ENCODE results near the gene OR1A1.

Gene OR1A1

DNA sequence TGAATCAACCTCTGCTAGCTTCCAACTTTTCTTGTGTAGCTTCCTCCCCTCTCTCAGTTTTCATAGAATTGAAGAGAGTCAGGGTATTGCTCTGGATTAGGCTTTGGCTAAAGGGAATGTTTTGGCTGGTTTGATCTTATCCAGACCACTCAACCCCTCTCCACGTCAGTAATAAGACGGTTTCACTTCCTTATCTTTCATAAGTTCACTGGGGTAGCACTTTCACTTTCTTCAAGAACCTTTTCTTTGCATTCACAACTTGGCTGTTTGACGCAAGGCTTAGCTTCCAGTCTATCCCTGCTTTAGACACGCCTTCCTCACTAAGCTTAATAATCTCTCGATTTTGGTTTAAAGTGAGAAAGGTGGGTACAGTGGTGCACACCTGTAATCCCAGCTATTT, 39.9 kb upstream of the OR1A1 start (continued):
- TF ChIP-seq, protein P1, sequence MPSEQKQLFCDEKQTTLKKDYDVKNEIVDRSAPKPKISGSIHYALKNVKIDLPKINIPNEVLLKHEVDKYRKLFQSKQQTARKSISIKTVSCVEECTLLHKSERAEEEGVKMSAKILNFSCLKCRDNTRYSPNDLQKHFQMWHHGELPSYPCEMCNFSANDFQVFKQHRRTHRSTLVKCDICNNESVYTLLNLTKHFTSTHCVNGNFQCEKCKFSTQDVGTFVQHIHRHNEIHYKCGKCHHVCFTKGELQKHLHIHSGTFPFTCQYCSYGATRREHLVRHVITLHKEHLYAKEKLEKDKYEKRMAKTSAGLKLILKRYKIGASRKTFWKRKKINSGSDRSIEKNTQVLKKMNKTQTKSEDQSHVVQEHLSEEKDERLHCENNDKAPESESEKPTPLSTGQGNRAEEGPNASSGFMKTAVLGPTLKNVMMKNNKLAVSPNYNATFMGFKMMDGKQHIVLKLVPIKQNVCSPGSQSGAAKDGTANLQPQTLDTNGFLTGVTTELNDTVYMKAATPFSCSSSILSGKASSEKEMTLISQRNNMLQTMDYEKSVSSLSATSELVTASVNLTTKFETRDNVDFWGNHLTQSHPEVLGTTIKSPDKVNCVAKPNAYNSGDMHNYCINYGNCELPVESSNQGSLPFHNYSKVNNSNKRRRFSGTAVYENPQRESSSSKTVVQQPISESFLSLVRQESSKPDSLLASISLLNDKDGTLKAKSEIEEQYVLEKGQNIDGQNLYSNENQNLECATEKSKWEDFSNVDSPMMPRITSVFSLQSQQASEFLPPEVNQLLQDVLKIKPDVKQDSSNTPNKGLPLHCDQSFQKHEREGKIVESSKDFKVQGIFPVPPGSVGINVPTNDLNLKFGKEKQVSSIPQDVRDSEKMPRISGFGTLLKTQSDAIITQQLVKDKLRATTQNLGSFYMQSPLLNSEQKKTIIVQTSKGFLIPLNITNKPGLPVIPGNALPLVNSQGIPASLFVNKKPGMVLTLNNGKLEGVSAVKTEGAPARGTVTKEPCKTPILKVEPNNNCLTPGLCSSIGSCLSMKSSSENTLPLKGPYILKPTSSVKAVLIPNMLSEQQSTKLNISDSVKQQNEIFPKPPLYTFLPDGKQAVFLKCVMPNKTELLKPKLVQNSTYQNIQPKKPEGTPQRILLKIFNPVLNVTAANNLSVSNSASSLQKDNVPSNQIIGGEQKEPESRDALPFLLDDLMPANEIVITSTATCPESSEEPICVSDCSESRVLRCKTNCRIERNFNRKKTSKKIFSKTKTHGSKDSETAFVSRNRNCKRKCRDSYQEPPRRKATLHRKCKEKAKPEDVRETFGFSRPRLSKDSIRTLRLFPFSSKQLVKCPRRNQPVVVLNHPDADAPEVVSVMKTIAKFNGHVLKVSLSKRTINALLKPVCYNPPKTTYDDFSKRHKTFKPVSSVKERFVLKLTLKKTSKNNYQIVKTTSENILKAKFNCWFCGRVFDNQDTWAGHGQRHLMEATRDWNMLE (tag by site-specific recombination; conservative IDR thresholded peaks at IDR 0.05; ENCODE audit: low read depth): no peak
- TF ChIP-seq ZBTB7A (tag by site-specific recombination; IDR thresholded peaks at IDR 0.05; ENCODE audit: low read depth): no peak
- TF ChIP-seq, protein P2, sequence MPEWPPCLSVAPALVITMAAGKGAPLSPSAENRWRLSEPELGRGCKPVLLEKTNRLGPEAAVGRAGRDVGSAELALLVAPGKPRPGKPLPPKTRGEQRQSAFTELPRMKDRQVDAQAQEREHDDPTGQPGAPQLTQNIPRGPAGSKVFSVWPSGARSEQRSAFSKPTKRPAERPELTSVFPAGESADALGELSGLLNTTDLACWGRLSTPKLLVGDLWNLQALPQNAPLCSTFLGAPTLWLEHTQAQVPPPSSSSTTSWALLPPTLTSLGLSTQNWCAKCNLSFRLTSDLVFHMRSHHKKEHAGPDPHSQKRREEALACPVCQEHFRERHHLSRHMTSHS (tag by site-specific recombination; IDR thresholded peaks at IDR 0.05): no peak

DNA sequence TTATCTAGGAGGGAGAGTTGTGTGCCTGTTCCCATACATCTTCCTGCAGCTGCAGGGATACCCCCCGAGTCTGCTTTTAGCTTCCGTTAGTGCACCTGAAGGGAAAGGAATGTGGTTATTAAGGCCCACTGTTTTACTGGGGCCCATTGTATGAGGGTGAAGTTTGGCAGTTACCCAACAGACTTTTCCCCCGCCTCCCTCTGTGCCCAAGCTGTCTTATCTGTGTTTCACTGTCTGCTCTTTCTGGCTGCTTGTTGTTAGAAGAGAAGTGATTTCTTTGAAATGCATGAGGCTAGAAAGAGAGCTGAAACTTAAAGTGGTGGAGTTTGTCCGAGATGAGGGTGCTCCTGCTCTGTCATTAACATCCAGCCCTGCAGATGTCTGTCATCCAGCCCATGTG, 17.5 kb upstream of the OR1A1 start:
- no peaks in the 10 kb centered on the region for H3K4me1 ChIP-seq (ENCODE audit: control insufficient read depth, insufficient read depth, low read length)
- no peak for TF ChIP-seq OSR2 (tag by site-specific recombination; IDR thresholded peaks at IDR 0.05)
- TF ChIP-seq KLF10 (tag by site-specific recombination; IDR thresholded peaks at IDR 0.05): no peak
- no peak for TF ChIP-seq ZNF433 (tag by site-specific recombination; IDR thresholded peaks at IDR 0.05; ENCODE audit: low read depth)
- no peak for TF ChIP-seq ZNF560 (tag by site-specific recombination; IDR thresholded peaks at IDR 0.05; ENCODE audit: borderline replicate concordance)
- TF ChIP-seq ZNF555 (tag by site-specific recombination; conservative IDR thresholded peaks at IDR 0.05): no peak
- no peak for TF ChIP-seq ZBTB20 (tag by site-specific recombination; IDR thresholded peaks at IDR 0.05)
- no peak for TF ChIP-seq ZNF223 (tag by site-specific recombination; IDR thresholded peaks at IDR 0.05)
- TF ChIP-seq, protein P3, sequence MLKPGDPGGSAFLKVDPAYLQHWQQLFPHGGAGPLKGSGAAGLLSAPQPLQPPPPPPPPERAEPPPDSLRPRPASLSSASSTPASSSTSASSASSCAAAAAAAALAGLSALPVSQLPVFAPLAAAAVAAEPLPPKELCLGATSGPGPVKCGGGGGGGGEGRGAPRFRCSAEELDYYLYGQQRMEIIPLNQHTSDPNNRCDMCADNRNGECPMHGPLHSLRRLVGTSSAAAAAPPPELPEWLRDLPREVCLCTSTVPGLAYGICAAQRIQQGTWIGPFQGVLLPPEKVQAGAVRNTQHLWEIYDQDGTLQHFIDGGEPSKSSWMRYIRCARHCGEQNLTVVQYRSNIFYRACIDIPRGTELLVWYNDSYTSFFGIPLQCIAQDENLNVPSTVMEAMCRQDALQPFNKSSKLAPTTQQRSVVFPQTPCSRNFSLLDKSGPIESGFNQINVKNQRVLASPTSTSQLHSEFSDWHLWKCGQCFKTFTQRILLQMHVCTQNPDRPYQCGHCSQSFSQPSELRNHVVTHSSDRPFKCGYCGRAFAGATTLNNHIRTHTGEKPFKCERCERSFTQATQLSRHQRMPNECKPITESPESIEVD (tag by site-specific recombination; IDR thresholded peaks at IDR 0.05): no peak
- TF ChIP-seq, protein P4, sequence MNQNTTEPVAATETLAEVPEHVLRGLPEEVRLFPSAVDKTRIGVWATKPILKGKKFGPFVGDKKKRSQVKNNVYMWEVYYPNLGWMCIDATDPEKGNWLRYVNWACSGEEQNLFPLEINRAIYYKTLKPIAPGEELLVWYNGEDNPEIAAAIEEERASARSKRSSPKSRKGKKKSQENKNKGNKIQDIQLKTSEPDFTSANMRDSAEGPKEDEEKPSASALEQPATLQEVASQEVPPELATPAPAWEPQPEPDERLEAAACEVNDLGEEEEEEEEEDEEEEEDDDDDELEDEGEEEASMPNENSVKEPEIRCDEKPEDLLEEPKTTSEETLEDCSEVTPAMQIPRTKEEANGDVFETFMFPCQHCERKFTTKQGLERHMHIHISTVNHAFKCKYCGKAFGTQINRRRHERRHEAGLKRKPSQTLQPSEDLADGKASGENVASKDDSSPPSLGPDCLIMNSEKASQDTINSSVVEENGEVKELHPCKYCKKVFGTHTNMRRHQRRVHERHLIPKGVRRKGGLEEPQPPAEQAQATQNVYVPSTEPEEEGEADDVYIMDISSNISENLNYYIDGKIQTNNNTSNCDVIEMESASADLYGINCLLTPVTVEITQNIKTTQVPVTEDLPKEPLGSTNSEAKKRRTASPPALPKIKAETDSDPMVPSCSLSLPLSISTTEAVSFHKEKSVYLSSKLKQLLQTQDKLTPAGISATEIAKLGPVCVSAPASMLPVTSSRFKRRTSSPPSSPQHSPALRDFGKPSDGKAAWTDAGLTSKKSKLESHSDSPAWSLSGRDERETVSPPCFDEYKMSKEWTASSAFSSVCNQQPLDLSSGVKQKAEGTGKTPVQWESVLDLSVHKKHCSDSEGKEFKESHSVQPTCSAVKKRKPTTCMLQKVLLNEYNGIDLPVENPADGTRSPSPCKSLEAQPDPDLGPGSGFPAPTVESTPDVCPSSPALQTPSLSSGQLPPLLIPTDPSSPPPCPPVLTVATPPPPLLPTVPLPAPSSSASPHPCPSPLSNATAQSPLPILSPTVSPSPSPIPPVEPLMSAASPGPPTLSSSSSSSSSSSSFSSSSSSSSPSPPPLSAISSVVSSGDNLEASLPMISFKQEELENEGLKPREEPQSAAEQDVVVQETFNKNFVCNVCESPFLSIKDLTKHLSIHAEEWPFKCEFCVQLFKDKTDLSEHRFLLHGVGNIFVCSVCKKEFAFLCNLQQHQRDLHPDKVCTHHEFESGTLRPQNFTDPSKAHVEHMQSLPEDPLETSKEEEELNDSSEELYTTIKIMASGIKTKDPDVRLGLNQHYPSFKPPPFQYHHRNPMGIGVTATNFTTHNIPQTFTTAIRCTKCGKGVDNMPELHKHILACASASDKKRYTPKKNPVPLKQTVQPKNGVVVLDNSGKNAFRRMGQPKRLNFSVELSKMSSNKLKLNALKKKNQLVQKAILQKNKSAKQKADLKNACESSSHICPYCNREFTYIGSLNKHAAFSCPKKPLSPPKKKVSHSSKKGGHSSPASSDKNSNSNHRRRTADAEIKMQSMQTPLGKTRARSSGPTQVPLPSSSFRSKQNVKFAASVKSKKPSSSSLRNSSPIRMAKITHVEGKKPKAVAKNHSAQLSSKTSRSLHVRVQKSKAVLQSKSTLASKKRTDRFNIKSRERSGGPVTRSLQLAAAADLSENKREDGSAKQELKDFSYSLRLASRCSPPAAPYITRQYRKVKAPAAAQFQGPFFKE (tag by site-specific recombination; IDR thresholded peaks at IDR 0.05; ENCODE audit: borderline replicate concordance): no peak
- TF ChIP-seq, protein P5, sequence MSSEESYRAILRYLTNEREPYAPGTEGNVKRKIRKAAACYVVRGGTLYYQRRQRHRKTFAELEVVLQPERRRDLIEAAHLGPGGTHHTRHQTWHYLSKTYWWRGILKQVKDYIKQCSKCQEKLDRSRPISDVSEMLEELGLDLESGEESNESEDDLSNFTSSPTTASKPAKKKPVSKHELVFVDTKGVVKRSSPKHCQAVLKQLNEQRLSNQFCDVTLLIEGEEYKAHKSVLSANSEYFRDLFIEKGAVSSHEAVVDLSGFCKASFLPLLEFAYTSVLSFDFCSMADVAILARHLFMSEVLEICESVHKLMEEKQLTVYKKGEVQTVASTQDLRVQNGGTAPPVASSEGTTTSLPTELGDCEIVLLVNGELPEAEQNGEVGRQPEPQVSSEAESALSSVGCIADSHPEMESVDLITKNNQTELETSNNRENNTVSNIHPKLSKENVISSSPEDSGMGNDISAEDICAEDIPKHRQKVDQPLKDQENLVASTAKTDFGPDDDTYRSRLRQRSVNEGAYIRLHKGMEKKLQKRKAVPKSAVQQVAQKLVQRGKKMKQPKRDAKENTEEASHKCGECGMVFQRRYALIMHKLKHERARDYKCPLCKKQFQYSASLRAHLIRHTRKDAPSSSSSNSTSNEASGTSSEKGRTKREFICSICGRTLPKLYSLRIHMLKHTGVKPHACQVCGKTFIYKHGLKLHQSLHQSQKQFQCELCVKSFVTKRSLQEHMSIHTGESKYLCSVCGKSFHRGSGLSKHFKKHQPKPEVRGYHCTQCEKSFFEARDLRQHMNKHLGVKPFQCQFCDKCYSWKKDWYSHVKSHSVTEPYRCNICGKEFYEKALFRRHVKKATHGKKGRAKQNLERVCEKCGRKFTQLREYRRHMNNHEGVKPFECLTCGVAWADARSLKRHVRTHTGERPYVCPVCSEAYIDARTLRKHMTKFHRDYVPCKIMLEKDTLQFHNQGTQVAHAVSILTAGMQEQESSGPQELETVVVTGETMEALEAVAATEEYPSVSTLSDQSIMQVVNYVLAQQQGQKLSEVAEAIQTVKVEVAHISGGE (tag by site-specific recombination; conservative IDR thresholded peaks at IDR 0.05; ENCODE audit: low read depth): no peak
- TF ChIP-seq, protein P6, sequence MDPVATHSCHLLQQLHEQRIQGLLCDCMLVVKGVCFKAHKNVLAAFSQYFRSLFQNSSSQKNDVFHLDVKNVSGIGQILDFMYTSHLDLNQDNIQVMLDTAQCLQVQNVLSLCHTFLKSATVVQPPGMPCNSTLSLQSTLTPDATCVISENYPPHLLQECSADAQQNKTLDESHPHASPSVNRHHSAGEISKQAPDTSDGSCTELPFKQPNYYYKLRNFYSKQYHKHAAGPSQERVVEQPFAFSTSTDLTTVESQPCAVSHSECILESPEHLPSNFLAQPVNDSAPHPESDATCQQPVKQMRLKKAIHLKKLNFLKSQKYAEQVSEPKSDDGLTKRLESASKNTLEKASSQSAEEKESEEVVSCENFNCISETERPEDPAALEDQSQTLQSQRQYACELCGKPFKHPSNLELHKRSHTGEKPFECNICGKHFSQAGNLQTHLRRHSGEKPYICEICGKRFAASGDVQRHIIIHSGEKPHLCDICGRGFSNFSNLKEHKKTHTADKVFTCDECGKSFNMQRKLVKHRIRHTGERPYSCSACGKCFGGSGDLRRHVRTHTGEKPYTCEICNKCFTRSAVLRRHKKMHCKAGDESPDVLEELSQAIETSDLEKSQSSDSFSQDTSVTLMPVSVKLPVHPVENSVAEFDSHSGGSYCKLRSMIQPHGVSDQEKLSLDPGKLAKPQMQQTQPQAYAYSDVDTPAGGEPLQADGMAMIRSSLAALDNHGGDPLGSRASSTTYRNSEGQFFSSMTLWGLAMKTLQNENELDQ (tag by site-specific recombination; IDR thresholded peaks at IDR 0.05; ENCODE audit: low read depth): no peak
- TF ChIP-seq ZNF16 (tag by site-specific recombination; IDR thresholded peaks at IDR 0.05; ENCODE audit: low read depth): no peak

More for the DNA sequence above, 17.5 kb upstream of the OR1A1 start:
- no peaks in the 10 kb centered on the region for H3K36me3 ChIP-seq (ENCODE audit: control insufficient read depth in 2 of 2, insufficient read depth in 1 of 2, low read length in 2 of 2)
- CTCF ChIA-PET: no interaction called here
- no peaks in the 10 kb centered on the region for H3K9me3 ChIP-seq (ENCODE audit: control insufficient read depth, insufficient read depth, low read depth, low read length)
- no peak overlapping the region for H3K4me3 ChIP-seq (ENCODE audit: low read depth, low read length)
- H3K27ac ChIP-seq (ENCODE audit: extremely low read depth, low read depth, low read length): no peak overlapping the region
- POLR2A ChIA-PET: interaction anchor here (0.6 kb wide), 1 partner anchor 528 kb away, joined by 7 read pairs; no protein-coding TSS in a partner anchor
